H1 (cell line): Measurements from ENCODE around the gene OSBPL9.

ENCODE experiments used
- CHD1 ChIP-seq: IDR thresholded peaks from 2 replicates; pipeline ENCODE4 v1.6.1; 2012; ENCODE audit warnings: low read depth, low read length, improper control_type of control experiment
- CTCF ChIP-seq, 3 experiments: IDR thresholded peaks; 1 replicate in 2 of 3; 2 replicates in 1 of 3; pipeline versions ENCODE4 v1.5.1 to v1.6.1; 2011; ENCODE audit warnings: low read length in 3 of 3, mild to moderate bottlenecking in 3 of 3, inconsistent platforms in 2 of 3, low read depth in 1 of 3, moderate library complexity in 1 of 3; ENCODE audit not compliant: insufficient read depth in 1 of 3; ENCODE audit errors: control extremely low read depth in 1 of 3
- EZH2 ChIP-seq: fragments of 200-600 bp; sonication (generic); IDR thresholded peaks from 2 replicates; pipeline ENCODE4 v1.7.1; 2012; ENCODE audit warnings: low read depth, mild to moderate bottlenecking, moderate library complexity, low read length, inconsistent platforms; ENCODE audit not compliant: severe bottlenecking
- MAX ChIP-seq: IDR thresholded peaks from 2 replicates; pipeline ENCODE4 v1.6.1; 2012; ENCODE audit warnings: inconsistent platforms
- POLR2A ChIP-seq, 2 experiments: IDR thresholded peaks; 1 replicate in 1 of 2; 2 replicates in 1 of 2; pipeline ENCODE4 v1.6.1; 2011; ENCODE audit warnings: low read depth in 2 of 2, low read length in 2 of 2, mild to moderate bottlenecking in 2 of 2; ENCODE audit errors: control extremely low read depth in 1 of 2
- TAF1 ChIP-seq: IDR thresholded peaks from 2 replicates; pipeline ENCODE4 v1.6.1; 2011; ENCODE audit warnings: mild to moderate bottlenecking, low read depth, low read length

GRCh38 chr1:51642739-51643142 lies 25.8 kb downstream of the OSBPL9 start:
- TF ChIP-seq CTCF (IDR thresholded peaks at IDR 0.05; ENCODE audit: control extremely low read depth in 1 of 3, insufficient read depth in 1 of 3, low read depth in 1 of 3, low read length in 3 of 3) (no peak), MAX (no peak), TAF1 (no peak), EZH2 (no peak), CHD1 (no peak), POLR2A (IDR thresholded peaks at IDR 0.05; ENCODE audit: control extremely low read depth in 1 of 2, low read depth in 2 of 2, low read length in 2 of 2) (no peak)
